ENCODE measurements around the gene TRIM50. TPM values are rescaled to one million over a fixed set of nuclear protein-coding genes. Genes with fewer than 3 reads are reported as not detected.

TRIM50 gene
- total RNA-seq, 2 experiments from 2014 or later, result not detected

- ChIA-PET CTCF (interaction anchor here (0.8 to 0.9 kb wide), 2 partner anchors 16 to 35 kb away, joined by 3 read pairs; no protein-coding TSS in a partner anchor), POLR2A (no interaction called here)
- H3K27me3 Mint-ChIP-seq, result no peaks in the 10 kb centered on the region
Observed at GRCh38 chr7:73358590-73359275, 30.9 kb upstream of the TRIM50 start.

GRCh38 chr7:73356159-73356558 is 28.3 kb upstream of the TRIM50 start:
- H3K36me3 Mint-ChIP-seq (ENCODE audit: low read depth), result no peaks in the 10 kb centered on the region
- ChIA-PET POLR2A (no interaction called here), CTCF (no interaction called here)
- no peaks in the 10 kb centered on the region for H3K27me3 Mint-ChIP-seq
- no peaks in the 10 kb centered on the region for H3K9me3 Mint-ChIP-seq
- no peak for DNase-seq
- no peak overlapping the region for H3K4me3 Mint-ChIP-seq
- H3K27ac Mint-ChIP-seq, result no peak overlapping the region
- H3K4me1 Mint-ChIP-seq, result peaks cover 4% of the 10 kb centered on the region

More at GRCh38 chr7:73358590-73359275, 30.9 kb upstream of the TRIM50 start:
- Mint-ChIP-seq H3K27ac (no peak overlapping the region), H3K4me1 (peaks cover 4% of the 10 kb centered on the region), H3K9me3 (no peaks in the 10 kb centered on the region), H3K36me3 (ENCODE audit: low read depth) (no peaks in the 10 kb centered on the region), H3K4me3 (no peak overlapping the region)
- DNase-seq, result no peak

GRCh38 chr7:73354821-73355220 is 26.9 kb upstream of the TRIM50 start:
- Mint-ChIP-seq H3K27ac (no peak overlapping the region), H3K9me3 (no peaks in the 10 kb centered on the region), H3K4me1 (peaks cover 4% of the 10 kb centered on the region), H3K36me3 (ENCODE audit: low read depth) (no peaks in the 10 kb centered on the region), H3K4me3 (no peak overlapping the region), H3K27me3 (no peaks in the 10 kb centered on the region)
- CTCF ChIA-PET, result no interaction called here
- no peak for DNase-seq
- POLR2A ChIA-PET, result no interaction called here

- Mint-ChIP-seq H3K27me3 (no peaks in the 10 kb centered on the region), H3K4me1 (peaks cover 4% of the 10 kb centered on the region), H3K4me3 (no peak overlapping the region), H3K9me3 (no peaks in the 10 kb centered on the region), H3K36me3 (ENCODE audit: low read depth) (no peaks in the 10 kb centered on the region), H3K27ac (no peak overlapping the region)
- no peak for DNase-seq
- ChIA-PET CTCF (no interaction called here), POLR2A (no interaction called here)
Observed at GRCh38 chr7:73354196-73354595, 26.3 kb upstream of the TRIM50 start.

GRCh38 chr7:73353243-73353642 is 25.4 kb upstream of the TRIM50 start:
- ChIA-PET POLR2A (no interaction called here), CTCF (interaction anchor here (0.6 kb wide), 1 partner anchor 84 kb away, joined by 3 read pairs; no protein-coding TSS in a partner anchor)
- H3K36me3 Mint-ChIP-seq (ENCODE audit: low read depth), result no peaks in the 10 kb centered on the region
- no peak for DNase-seq
- H3K9me3 Mint-ChIP-seq, result no peaks in the 10 kb centered on the region
- no peaks in the 10 kb centered on the region for H3K27me3 Mint-ChIP-seq
- H3K4me1 Mint-ChIP-seq, result peaks cover 3% of the 10 kb centered on the region
- H3K4me3 Mint-ChIP-seq, result no peak overlapping the region
- H3K27ac Mint-ChIP-seq, result no peak overlapping the region

- POLR2A ChIA-PET, result no interaction called here
- no peaks in the 10 kb centered on the region for H3K4me1 Mint-ChIP-seq
- CTCF ChIA-PET, result no interaction called here
- no peak for DNase-seq
- H3K36me3 Mint-ChIP-seq (ENCODE audit: low read depth), result no peaks in the 10 kb centered on the region
- H3K27me3 Mint-ChIP-seq, result no peaks in the 10 kb centered on the region
- H3K4me3 Mint-ChIP-seq, result no peak overlapping the region
- no peaks in the 10 kb centered on the region for H3K9me3 Mint-ChIP-seq
- H3K27ac Mint-ChIP-seq, result no peak overlapping the region
Observed at GRCh38 chr7:73352784-73353183, 24.9 kb upstream of the TRIM50 start.

- H3K36me3 Mint-ChIP-seq (ENCODE audit: low read depth), result no peaks in the 10 kb centered on the region
- H3K27me3 Mint-ChIP-seq, result no peaks in the 10 kb centered on the region
- ChIA-PET CTCF (no interaction called here), POLR2A (no interaction called here)
- no peak overlapping the region for H3K4me3 Mint-ChIP-seq
- no peak for DNase-seq
- no peak overlapping the region for H3K27ac Mint-ChIP-seq
- H3K9me3 Mint-ChIP-seq, result no peaks in the 10 kb centered on the region
- no peaks in the 10 kb centered on the region for H3K4me1 Mint-ChIP-seq
Observed at GRCh38 chr7:73351447-73352167, 23.7 kb upstream of the TRIM50 start.

GRCh38 chr7:73350306-73351068 is 22.6 kb upstream of the TRIM50 start:
- H3K27me3 Mint-ChIP-seq, result no peaks in the 10 kb centered on the region
- DNase-seq, result no peak
- CTCF ChIA-PET, result interaction anchor here (0.9 kb wide), 1 partner anchor 20 kb away, joined by 3 read pairs; no protein-coding TSS in a partner anchor
- H3K4me1 Mint-ChIP-seq, result no peaks in the 10 kb centered on the region
- no peaks in the 10 kb centered on the region for H3K36me3 Mint-ChIP-seq (ENCODE audit: low read depth)
- no peak overlapping the region for H3K27ac Mint-ChIP-seq
- no peaks in the 10 kb centered on the region for H3K9me3 Mint-ChIP-seq
- POLR2A ChIA-PET, result no interaction called here
- H3K4me3 Mint-ChIP-seq, result no peak overlapping the region

GRCh38 chr7:73349763-73350162 is 21.9 kb upstream of the TRIM50 start:
- Mint-ChIP-seq H3K27me3 (no peaks in the 10 kb centered on the region), H3K9me3 (no peaks in the 10 kb centered on the region), H3K27ac (no peak overlapping the region), H3K4me3 (no peak overlapping the region), H3K4me1 (no peaks in the 10 kb centered on the region), H3K36me3 (ENCODE audit: low read depth) (no peaks in the 10 kb centered on the region)
- DNase-seq, result no peak
- ChIA-PET CTCF (interaction anchor here (0.6 to 0.9 kb wide), 2 partner anchors 21 to 493 kb away, joined by 3 read pairs; partner anchors contain the start of gene METTL27), POLR2A (no interaction called here)

GRCh38 chr7:73345951-73346350 is 18.1 kb upstream of the TRIM50 start:
- H3K27me3 Mint-ChIP-seq, result peaks cover 3% of the 10 kb centered on the region
- no peak overlapping the region for H3K4me3 Mint-ChIP-seq
- POLR2A ChIA-PET, result no interaction called here
- no peaks in the 10 kb centered on the region for H3K36me3 Mint-ChIP-seq (ENCODE audit: low read depth)
- no peaks in the 10 kb centered on the region for H3K9me3 Mint-ChIP-seq
- DNase-seq, result no peak
- H3K4me1 Mint-ChIP-seq, result no peaks in the 10 kb centered on the region
- CTCF ChIA-PET, result no interaction called here
- no peak overlapping the region for H3K27ac Mint-ChIP-seq

GRCh38 chr7:73345538-73345937 is 17.7 kb upstream of the TRIM50 start:
- ChIA-PET POLR2A (no interaction called here), CTCF (no interaction called here)
- Mint-ChIP-seq H3K4me3 (no peak overlapping the region), H3K27ac (no peak overlapping the region), H3K4me1 (no peaks in the 10 kb centered on the region), H3K9me3 (no peaks in the 10 kb centered on the region), H3K27me3 (peaks cover 3% of the 10 kb centered on the region), H3K36me3 (ENCODE audit: low read depth) (no peaks in the 10 kb centered on the region)
- no peak for DNase-seq

GRCh38 chr7:73343671-73344380 is 15.9 kb upstream of the TRIM50 start:
- Mint-ChIP-seq H3K27ac (no peak overlapping the region), H3K4me1 (no peaks in the 10 kb centered on the region), H3K36me3 (ENCODE audit: low read depth) (no peaks in the 10 kb centered on the region), H3K9me3 (no peaks in the 10 kb centered on the region), H3K4me3 (no peak overlapping the region), H3K27me3 (peaks cover 3% of the 10 kb centered on the region)
- CTCF ChIA-PET, result interaction anchor here (0.6 kb wide), 1 partner anchor 133 kb away, joined by 4 read pairs; no protein-coding TSS in a partner anchor
- POLR2A ChIA-PET, result no interaction called here
- DNase-seq, result no peak
